ENCODE measurements around the gene EFCAB10. TPM values are rescaled to one million over a fixed set of nuclear protein-coding genes. Genes with fewer than 3 reads are reported as not detected.

EFCAB10 gene
- total and polyA plus RNA-seq, 2 of the 13 experiments (the other 11 are each of a cell fraction or from before 2014, with no cell fraction given) = 0.40 TPM; not detected in 1

DNA sequence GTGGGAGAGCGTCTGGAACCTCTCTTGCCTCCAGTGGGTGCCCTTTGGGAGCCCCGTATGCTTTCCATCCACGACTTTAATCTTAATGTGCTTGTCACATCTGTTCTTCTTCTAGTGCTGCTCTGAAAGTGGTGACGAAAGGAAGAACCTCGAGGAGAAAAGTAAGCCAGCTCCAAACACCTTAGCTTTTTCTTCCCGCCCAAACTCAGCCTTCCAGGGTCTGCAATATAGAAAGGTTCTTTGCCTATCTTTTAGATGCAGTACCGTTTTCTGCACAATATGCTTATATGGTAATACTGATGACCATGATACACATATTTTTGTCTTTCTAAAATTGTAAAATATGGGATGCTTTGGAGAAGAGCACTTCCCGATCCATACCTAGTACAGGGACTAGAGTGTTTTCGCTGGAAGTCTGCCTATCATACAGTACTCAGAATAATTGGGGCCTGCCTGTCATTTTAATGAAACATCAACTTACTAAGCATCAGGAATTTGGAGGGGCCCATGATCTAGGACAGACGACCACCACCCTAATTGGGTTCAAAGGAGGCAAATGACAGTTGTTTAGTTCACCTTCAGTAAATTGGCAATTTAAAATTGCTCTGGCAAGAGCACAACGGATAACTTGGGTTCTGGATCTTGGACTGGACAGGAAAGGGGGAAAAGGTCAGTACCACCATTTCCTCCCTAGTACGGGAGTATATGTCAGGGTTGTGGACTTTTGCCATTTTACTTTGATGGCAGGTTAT, 48.4 kb downstream of the EFCAB10 start:
- ChIA-PET POLR2A (interaction anchor here (1.4 to 1.8 kb wide), 2 partner anchors 10 to 19 kb away, joined by 5 to 18 read pairs; partner anchors contain the start of gene PUS7), CTCF (ENCODE audit: low intra/inter-chr PET ratio, low total read pairs) (no interaction called here)
- Histone ChIP-seq H2AFZ (ENCODE audit: low read length) (no peak overlapping the region), H3K9ac (ENCODE audit: insufficient read depth, low read depth, low read length) (peak overlapping the region; percentile 99), H3K79me2 (ENCODE audit: insufficient read depth, low read length) (peaks cover 23% of the 10 kb centered on the region), H3K4me1 (ENCODE audit: insufficient read depth, low read length) (peaks cover 14% of the 10 kb centered on the region), H4K20me1 (ENCODE audit: insufficient read depth, low read length) (no peaks in the 10 kb centered on the region), H3K27ac (ENCODE audit: extremely low read length, insufficient read depth, low read length) (peak overlapping the region; percentile 92), H3K4me2 (ENCODE audit: low read depth, low read length) (peak overlapping the region; percentile 85), H3K4me3 (replicated peaks in 1 of 3; ENCODE audit: insufficient read depth in 1 of 3, low read depth in 2 of 3, low read length in 3 of 3) (peak overlapping the region; percentile 83 to 99 (median 95)), H3K27me3 (ENCODE audit: control insufficient read depth in 1 of 2, insufficient read depth in 2 of 2, low read length in 2 of 2) (no peaks in the 10 kb centered on the region; a peak in 1 of 5 replicates), H3K36me3 (replicated peaks in 1 of 2; ENCODE audit: control insufficient read depth in 1 of 2, insufficient read depth in 2 of 2, low read length in 2 of 2) (peaks cover 2 to 13% of the 10 kb centered on the region in 2 experiments; a peak in 3 of 5 replicates), H3K9me3 (ENCODE audit: low read length) (no peaks in the 10 kb centered on the region)
- no peak for DNase-seq (ENCODE audit: low spot score)
- intact Hi-C loops (cut with micrococcal nuclease; ENCODE audit: unreplicated experiment) (no loop called here), in situ Hi-C loops (cut with HindIII; ENCODE audit: extremely low pct_ligation_motif_present, low pct_unique_long_range_greater_than_20kb) (no loop called here)
- FAIRE-seq = no peak
- TF ChIP-seq PPARG (CRISPR knock-in tag; conservative IDR thresholded peaks at IDR 0.05) = peak; percentile 49; the same call in 1 of the 2 replicates
- no peak for TF ChIP-seq ZNF746 (CRISPR knock-in tag; IDR thresholded peaks at IDR 0.05)
- no peak for TF ChIP-seq FOXK2 (IDR thresholded peaks at IDR 0.05)
- TF ChIP-seq ZBTB20 (CRISPR knock-in tag; IDR thresholded peaks at IDR 0.05; ENCODE audit: borderline replicate concordance, low read depth) = no peak
- 8% methylated on average over 11 of the region's 12 CpGs for WGBS (ENCODE audit: low lambda C conversion rate)
- no peak for ATAC-seq
- TSS peak; percentile 78 for BruUV-seq (replicated peaks)

DNA sequence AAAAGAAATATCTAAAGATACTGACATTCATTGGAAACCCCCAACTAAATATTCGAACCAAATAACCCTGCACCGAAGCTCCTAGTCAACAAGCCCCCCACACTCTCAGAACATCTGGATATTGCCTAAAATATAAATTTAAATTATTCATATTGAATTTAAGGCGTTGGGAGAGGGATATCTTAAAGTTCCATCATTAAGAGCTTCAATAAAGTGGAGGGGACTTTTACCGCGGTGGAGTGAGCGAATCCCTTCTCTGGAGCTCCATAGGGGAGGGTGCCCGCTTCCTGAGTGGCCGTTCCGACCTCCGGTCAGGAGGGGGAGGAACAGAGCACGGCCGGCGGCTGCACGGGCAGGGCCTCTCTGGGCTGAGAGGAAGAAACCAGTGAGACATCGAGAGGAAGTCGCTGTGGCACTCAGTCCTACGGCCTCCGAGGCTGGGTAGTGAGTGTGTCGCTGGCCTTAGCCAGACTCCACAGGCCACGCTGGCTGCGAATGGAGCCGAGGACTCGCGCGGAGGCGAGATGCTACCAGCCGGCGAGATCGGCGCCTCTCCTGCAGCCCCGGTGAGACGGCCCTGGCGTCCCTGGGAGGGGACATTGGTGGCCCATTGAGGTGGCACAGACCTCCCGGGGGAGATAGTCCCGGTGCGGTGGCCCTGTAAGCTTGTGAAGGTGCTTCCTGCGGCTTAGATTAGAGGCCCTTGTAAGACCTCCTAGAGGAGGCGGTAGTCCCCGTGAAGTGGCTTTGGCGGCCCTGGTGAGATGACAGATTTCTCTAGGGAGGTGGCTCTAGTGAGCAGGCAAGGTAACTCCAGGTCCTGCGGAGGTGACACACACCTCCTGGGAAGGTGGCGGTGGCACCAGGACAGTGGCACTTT, 49.3 kb downstream of the EFCAB10 start, which contains the start of gene RINT1:
Gene RINT1 (plus strand): TSS at position 410 of the 880 bp plus-strand sequence. CDS start 115 bp downstream, at position 525.
- Histone ChIP-seq H3K27ac (ENCODE audit: extremely low read length, insufficient read depth, low read length) (peak within 1 kb of the TSS; percentile 92), H4K20me1 (ENCODE audit: insufficient read depth, low read length) (no peaks in the 10 kb centered on the region), H3K4me2 (ENCODE audit: low read depth, low read length) (peak within 1 kb of the TSS; percentile 93), H3K4me1 (ENCODE audit: insufficient read depth, low read length) (peaks cover 14% of the 10 kb centered on the region), H2AFZ (ENCODE audit: low read length) (peak within 1 kb of the TSS; percentile 98), H3K79me2 (ENCODE audit: insufficient read depth, low read length) (peaks cover 23% of the 10 kb centered on the region), H3K9me3 (ENCODE audit: low read length) (no peaks in the 10 kb centered on the region), H3K27me3 (ENCODE audit: control insufficient read depth in 1 of 2, insufficient read depth in 2 of 2, low read length in 2 of 2) (no peaks in the 10 kb centered on the region; a peak in 1 of 5 replicates), H3K4me3 (replicated peaks in 1 of 3; ENCODE audit: insufficient read depth in 1 of 3, low read depth in 2 of 3, low read length in 3 of 3) (peak within 1 kb of the TSS; percentile 83 to 99 (median 95)), H3K9ac (ENCODE audit: insufficient read depth, low read depth, low read length) (peak within 1 kb of the TSS; percentile 99), H3K36me3 (replicated peaks in 1 of 2; ENCODE audit: control insufficient read depth in 1 of 2, insufficient read depth in 2 of 2, low read length in 2 of 2) (peaks cover 2 to 11% of the 10 kb centered on the region in 2 experiments; a peak in 3 of 5 replicates)
- WGBS (ENCODE audit: low lambda C conversion rate) = under 1% methylated on average over 11 of the region's 42 CpGs
- CTCF ChIA-PET (ENCODE audit: low intra/inter-chr PET ratio, low total read pairs) = no interaction called here
- BruUV-seq (replicated peaks) = no TSS peak
- in situ Hi-C loops (cut with HindIII; ENCODE audit: extremely low pct_ligation_motif_present, low pct_unique_long_range_greater_than_20kb) (no loop called here), intact Hi-C loops (cut with micrococcal nuclease; ENCODE audit: unreplicated experiment) (no loop called here)
- peak; percentile 98 for ATAC-seq
- POLR2A ChIA-PET = interaction anchor here (0.5 to 1.8 kb wide), 20 partner anchors 8 to 580 kb away, joined by 3 to 18 read pairs (median 4); partner anchors contain the start of genes EFCAB10, KMT2E, PUS7 and SYPL1
- DNase-seq (ENCODE audit: low spot score) = peak; percentile 86
- peak; percentile 60 for FAIRE-seq
- TF ChIP-seq KDM3A (CRISPR knock-in tag; IDR thresholded peaks at IDR 0.05; ENCODE audit: low read depth) = peak; percentile 89
- 0 out of 2 replicates have a peak, but pooled peaks have one; percentile 63 for TF ChIP-seq REL (CRISPR knock-in tag; conservative IDR thresholded peaks at IDR 0.05)
- TF ChIP-seq, protein P1, sequence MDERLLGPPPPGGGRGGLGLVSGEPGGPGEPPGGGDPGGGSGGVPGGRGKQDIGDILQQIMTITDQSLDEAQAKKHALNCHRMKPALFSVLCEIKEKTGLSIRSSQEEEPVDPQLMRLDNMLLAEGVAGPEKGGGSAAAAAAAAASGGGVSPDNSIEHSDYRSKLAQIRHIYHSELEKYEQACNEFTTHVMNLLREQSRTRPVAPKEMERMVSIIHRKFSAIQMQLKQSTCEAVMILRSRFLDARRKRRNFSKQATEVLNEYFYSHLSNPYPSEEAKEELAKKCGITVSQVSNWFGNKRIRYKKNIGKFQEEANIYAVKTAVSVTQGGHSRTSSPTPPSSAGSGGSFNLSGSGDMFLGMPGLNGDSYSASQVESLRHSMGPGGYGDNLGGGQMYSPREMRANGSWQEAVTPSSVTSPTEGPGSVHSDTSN (CRISPR knock-in tag; IDR thresholded peaks at IDR 0.05) = no peak
- peak; percentile 31; the same call in 1 of the 2 replicates for TF ChIP-seq ZNF619 (CRISPR knock-in tag; IDR thresholded peaks at IDR 0.05)
- TF ChIP-seq NKX3-1 (CRISPR knock-in tag; IDR thresholded peaks at IDR 0.05) = peak; percentile 42; the same call in 1 of the 2 replicates
- TF ChIP-seq CC2D1A (CRISPR knock-in tag; IDR thresholded peaks at IDR 0.05) = no peak
- TF ChIP-seq, protein P2, sequence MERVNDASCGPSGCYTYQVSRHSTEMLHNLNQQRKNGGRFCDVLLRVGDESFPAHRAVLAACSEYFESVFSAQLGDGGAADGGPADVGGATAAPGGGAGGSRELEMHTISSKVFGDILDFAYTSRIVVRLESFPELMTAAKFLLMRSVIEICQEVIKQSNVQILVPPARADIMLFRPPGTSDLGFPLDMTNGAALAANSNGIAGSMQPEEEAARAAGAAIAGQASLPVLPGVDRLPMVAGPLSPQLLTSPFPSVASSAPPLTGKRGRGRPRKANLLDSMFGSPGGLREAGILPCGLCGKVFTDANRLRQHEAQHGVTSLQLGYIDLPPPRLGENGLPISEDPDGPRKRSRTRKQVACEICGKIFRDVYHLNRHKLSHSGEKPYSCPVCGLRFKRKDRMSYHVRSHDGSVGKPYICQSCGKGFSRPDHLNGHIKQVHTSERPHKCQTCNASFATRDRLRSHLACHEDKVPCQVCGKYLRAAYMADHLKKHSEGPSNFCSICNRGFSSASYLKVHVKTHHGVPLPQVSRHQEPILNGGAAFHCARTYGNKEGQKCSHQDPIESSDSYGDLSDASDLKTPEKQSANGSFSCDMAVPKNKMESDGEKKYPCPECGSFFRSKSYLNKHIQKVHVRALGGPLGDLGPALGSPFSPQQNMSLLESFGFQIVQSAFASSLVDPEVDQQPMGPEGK (CRISPR knock-in tag; IDR thresholded peaks at IDR 0.05) = 0 out of 2 replicates have a peak, but pooled peaks have one; percentile 28
- peak; percentile 94; the same call in 1 of the 2 replicates for TF ChIP-seq NFKB2 (CRISPR knock-in tag; IDR thresholded peaks at IDR 0.05; ENCODE audit: borderline replicate concordance)
- TF ChIP-seq ZMYM2 (CRISPR knock-in tag; IDR thresholded peaks at IDR 0.05) = no peak
